ENCODE measurements around the gene BCKDHB.

DNA sequence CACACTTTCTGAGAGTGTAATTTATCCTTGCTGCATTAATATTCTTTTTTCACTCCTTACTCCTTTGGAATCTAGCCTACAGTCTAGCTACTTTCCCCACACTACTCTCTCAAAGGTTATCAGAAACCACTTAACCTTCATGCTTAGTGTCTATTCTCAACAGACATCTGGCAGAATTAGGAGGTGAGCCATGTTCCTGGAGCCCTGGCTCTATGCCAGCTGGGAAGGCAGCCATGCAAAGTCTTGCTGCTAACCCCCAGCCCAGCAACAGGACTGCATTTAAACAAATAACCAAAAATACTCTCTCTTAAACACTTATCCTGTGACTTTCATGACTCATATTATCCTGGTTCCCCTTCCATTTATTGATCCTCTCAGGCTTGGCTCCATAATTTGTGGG is 260.2 kb downstream of the BCKDHB start:
- TF ChIP-seq, protein P1, sequence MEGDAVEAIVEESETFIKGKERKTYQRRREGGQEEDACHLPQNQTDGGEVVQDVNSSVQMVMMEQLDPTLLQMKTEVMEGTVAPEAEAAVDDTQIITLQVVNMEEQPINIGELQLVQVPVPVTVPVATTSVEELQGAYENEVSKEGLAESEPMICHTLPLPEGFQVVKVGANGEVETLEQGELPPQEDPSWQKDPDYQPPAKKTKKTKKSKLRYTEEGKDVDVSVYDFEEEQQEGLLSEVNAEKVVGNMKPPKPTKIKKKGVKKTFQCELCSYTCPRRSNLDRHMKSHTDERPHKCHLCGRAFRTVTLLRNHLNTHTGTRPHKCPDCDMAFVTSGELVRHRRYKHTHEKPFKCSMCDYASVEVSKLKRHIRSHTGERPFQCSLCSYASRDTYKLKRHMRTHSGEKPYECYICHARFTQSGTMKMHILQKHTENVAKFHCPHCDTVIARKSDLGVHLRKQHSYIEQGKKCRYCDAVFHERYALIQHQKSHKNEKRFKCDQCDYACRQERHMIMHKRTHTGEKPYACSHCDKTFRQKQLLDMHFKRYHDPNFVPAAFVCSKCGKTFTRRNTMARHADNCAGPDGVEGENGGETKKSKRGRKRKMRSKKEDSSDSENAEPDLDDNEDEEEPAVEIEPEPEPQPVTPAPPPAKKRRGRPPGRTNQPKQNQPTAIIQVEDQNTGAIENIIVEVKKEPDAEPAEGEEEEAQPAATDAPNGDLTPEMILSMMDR (IDR thresholded peaks at IDR 0.05 in 8 of 11, conservative IDR thresholded peaks at IDR 0.05 in 3 of 11), result no peak
- TF ChIP-seq POLR2AphosphoS5 (IDR thresholded peaks at IDR 0.05), result no peak
